OCI-LY3 (cell line): ENCODE results near the gene OTOG.

Experiments
- H2AFZ ChIP-seq: fragments of 200-600, 300-600 bp; shearing (Covaris generic); 2 replicates; pipeline ENCODE4 v1.6.0; 2014; ENCODE audit warnings: antibody characterized with exemption, low read depth, low read length
- H3K27ac ChIP-seq: fragments of 200-600, 300-600 bp; sonication (generic); 2 replicates; pipeline ENCODE4 v1.5.1; 2014; ENCODE audit warnings: mild to moderate bottlenecking, low read length, moderate library complexity, mixed read lengths
- H3K27me3 ChIP-seq: fragments of 200-600, 300-600 bp; sonication (generic); 2 replicates; pipeline ENCODE4 v1.6.1; 2014; ENCODE audit warnings: low read depth, low read length, mixed read lengths
- H3K36me3 ChIP-seq: fragments of 200-600, 300-600 bp; sonication (generic); replicated peaks from 2 replicates; pipeline ENCODE3; 2014; ENCODE audit warnings: low read depth, low read length, mixed read lengths
- H3K4me1 ChIP-seq: fragments of 300-600, 200-600 bp; sonication (generic); 2 replicates; pipeline ENCODE4 v1.6.1; 2014; ENCODE audit warnings: low read length, mixed read lengths
- H3K4me2 ChIP-seq: fragments of 200-600, 300-600 bp; sonication (generic); 2 replicates; pipeline ENCODE4 v1.6.1; 2014; ENCODE audit warnings: low read length, mixed read lengths
- H3K4me3 ChIP-seq: fragments of 300-600, 200-600 bp; sonication (generic); 2 replicates; pipeline ENCODE4 v1.5.1; 2014; ENCODE audit warnings: antibody characterized with exemption, mild to moderate bottlenecking, low read length, moderate library complexity
- H3K79me2 ChIP-seq: fragments of 300-600, 200-600 bp; shearing (Covaris generic); 2 replicates; pipeline ENCODE4 v1.6.1; 2014; ENCODE audit warnings: mild to moderate bottlenecking, low read length, mixed read lengths
- H3K9ac ChIP-seq: fragments of 300-600, 200-600 bp; shearing (Covaris generic); 2 replicates; pipeline ENCODE4 v1.6.0; 2014; ENCODE audit warnings: mild to moderate bottlenecking, low read length, moderate library complexity
- H3K9me3 ChIP-seq: fragments of 200-600, 300-600 bp; shearing (Covaris generic); 2 replicates; pipeline ENCODE4 v1.6.1; 2014; ENCODE audit warnings: low read length, mixed read lengths; ENCODE audit not compliant: insufficient read depth
- H4K20me1 ChIP-seq: fragments of 200-600, 300-600 bp; sonication (generic); 2 replicates; pipeline ENCODE4 v1.6.1; 2016; ENCODE audit warnings: low read length, mixed read lengths; ENCODE audit not compliant: insufficient read depth
- EZH2phosphoT487 ChIP-seq: fragments of 200-600 bp; shearing (Covaris generic); IDR thresholded peaks from 2 replicates; pipeline ENCODE4 v1.6.1; 2018; ENCODE audit warnings: antibody characterized with exemption, mixed run types, low read depth
- TF ChIP-seq, protein P1 (sequence below): fragments of 200-600, 300-600 bp; sonication (generic); IDR thresholded peaks from 2 replicates; pipeline ENCODE4 v1.5.1; 2014; ENCODE audit warnings: antibody characterized with exemption, low read length, low read depth

OTOG gene

DNA sequence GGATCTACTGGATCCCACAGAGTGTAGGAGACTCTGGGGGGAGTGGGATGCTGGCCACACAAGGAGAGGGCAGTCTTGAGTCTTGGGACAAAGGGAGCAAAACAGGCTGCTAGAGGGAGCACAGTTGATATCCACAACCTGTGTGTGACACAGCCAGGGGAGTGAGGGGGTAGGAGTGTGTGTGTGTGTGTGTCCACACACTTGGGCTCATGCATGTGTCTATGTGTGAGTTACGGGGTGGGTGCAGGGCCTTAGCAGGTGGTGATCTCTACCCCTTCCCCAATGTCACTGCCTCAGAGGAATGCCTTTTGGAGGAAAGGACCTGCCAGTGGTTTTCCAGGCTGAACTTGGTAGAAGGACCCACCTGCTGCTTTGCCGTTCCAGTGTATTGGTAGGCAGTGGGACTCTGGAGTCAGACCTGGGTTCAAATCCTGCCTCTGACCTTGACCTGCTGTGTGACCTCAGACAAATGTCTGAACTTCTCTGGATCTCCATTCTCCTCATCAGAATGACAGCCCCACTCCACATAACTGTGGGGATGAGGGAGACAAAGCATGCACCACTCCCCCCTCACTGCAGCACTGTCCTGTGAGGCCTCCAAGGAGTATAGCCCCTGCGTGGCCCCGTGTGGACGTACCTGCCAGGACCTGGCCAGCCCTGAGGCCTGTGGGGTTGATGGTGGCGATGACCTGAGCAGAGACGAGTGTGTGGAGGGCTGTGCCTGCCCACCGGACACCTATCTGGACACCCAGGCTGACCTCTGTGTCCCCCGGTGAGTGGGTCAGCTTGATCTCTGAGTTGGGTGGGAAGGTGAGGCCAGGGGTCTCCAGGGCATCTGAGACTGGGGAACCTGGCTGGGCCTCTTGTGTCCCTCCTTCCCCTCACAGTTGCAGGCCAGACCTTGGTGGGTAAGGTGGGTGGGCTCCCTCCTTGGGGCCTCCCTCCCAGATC, 27.4 kb downstream of the OTOG start:
- Histone ChIP-seq H3K9ac (no peak overlapping the region), H3K4me1 (peaks cover 7% of the 10 kb centered on the region; the same call in 1 of the 2 replicates)

DNA sequence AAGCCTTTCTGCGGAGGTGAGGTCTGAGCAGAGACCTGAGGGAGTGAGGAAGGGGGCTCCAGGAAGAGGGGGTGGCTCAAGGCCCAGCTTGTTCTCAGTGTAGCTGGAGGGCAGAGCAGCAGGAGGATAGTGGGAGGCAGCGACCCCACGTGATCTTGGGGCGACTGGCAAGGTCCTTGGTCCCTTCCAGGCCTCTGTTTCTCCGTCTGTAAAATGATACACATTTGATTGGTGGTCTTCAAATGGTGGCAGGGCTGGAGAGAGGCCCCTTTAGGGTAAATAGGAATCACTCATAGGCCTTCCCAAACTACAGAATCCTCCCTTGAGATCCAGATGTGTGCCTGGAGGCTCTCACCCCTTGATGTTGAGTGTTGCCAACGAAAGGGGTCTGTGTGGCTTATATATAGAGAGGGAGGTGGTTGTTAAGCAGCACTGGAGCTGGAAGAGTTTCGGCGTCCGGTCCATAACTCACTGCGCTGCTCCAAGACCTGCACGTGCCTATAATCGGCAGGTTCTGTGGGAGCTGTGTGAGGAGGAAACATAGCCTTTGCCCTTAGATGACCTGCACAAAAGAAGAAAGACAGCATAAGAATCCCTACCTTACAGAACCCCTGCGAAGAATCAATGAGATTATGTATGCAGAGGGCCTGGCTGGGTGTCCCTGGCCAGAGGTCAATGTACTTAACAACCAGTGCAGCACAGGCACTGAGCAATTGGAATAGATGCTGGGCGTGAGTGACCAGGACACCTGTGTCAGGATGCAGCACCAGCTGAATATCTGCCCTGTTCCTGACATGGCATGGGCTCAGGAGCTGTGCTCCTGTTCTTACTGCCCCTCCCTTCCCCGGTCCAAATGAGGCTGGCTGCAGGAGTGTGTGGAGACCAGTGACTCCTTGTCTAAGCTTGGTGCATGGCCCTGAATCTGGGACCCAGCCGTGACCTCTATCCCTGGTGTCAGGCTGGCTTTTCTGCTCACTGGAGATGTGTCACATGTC, 28.7 kb downstream of the OTOG start:
- no peaks in the 10 kb centered on the region for H3K9me3 ChIP-seq
- TF ChIP-seq EZH2phosphoT487: no peak
- TF ChIP-seq, protein P1, sequence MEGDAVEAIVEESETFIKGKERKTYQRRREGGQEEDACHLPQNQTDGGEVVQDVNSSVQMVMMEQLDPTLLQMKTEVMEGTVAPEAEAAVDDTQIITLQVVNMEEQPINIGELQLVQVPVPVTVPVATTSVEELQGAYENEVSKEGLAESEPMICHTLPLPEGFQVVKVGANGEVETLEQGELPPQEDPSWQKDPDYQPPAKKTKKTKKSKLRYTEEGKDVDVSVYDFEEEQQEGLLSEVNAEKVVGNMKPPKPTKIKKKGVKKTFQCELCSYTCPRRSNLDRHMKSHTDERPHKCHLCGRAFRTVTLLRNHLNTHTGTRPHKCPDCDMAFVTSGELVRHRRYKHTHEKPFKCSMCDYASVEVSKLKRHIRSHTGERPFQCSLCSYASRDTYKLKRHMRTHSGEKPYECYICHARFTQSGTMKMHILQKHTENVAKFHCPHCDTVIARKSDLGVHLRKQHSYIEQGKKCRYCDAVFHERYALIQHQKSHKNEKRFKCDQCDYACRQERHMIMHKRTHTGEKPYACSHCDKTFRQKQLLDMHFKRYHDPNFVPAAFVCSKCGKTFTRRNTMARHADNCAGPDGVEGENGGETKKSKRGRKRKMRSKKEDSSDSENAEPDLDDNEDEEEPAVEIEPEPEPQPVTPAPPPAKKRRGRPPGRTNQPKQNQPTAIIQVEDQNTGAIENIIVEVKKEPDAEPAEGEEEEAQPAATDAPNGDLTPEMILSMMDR: no peak
- no peak overlapping the region for H3K4me2 ChIP-seq
- H4K20me1 ChIP-seq: no peaks in the 10 kb centered on the region
- H3K9ac ChIP-seq: no peak overlapping the region
- peaks cover 7% of the 10 kb centered on the region; the same call in 1 of the 2 replicates for H3K4me1 ChIP-seq
- no peaks in the 10 kb centered on the region for H3K36me3 ChIP-seq
- no peak overlapping the region for H3K4me3 ChIP-seq
- no peak overlapping the region for H3K27ac ChIP-seq
- H3K79me2 ChIP-seq: no peaks in the 10 kb centered on the region
- no peaks in the 10 kb centered on the region for H3K27me3 ChIP-seq
- H2AFZ ChIP-seq: no peak overlapping the region

More for the DNA sequence above, 27.4 kb downstream of the OTOG start:
- no peak for TF ChIP-seq EZH2phosphoT487
- TF ChIP-seq, protein P1: no peak
- Histone ChIP-seq H2AFZ (no peak overlapping the region), H3K79me2 (no peaks in the 10 kb centered on the region), H3K27me3 (no peaks in the 10 kb centered on the region), H3K36me3 (no peaks in the 10 kb centered on the region), H4K20me1 (no peaks in the 10 kb centered on the region), H3K4me2 (no peak overlapping the region), H3K9me3 (no peaks in the 10 kb centered on the region), H3K27ac (no peak overlapping the region), H3K4me3 (no peak overlapping the region)

DNA sequence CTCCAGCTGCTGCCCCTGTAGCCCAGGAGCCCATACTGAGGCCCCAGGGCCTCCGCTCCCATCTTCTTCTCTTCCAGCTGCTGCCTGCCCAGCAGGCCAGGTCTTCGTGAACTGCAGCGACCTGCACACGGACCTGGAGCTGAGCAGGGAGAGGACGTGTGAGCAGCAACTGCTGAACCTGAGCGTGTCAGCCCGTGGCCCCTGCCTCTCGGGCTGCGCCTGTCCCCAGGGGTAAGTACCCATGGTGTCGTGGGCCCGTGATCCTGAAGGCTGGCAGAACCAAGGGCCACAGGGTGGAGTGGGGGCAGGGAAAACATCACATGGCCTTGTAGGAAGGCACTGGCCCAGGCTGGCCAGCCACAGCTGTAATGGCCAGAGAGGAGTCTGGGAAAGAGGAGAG, 31.2 kb downstream of the OTOG start:
- no peaks in the 10 kb centered on the region for H3K27me3 ChIP-seq
- H3K79me2 ChIP-seq: no peaks in the 10 kb centered on the region
- no peak overlapping the region for H3K4me2 ChIP-seq
- H3K9me3 ChIP-seq: no peaks in the 10 kb centered on the region
- no peak overlapping the region for H2AFZ ChIP-seq
- no peak overlapping the region for H3K4me3 ChIP-seq
- no peaks in the 10 kb centered on the region for H3K4me1 ChIP-seq
- TF ChIP-seq, protein P1: no peak
- no peak for TF ChIP-seq EZH2phosphoT487
- H3K36me3 ChIP-seq: no peaks in the 10 kb centered on the region
- no peak overlapping the region for H3K27ac ChIP-seq
- H4K20me1 ChIP-seq: no peaks in the 10 kb centered on the region
- no peak overlapping the region for H3K9ac ChIP-seq

DNA sequence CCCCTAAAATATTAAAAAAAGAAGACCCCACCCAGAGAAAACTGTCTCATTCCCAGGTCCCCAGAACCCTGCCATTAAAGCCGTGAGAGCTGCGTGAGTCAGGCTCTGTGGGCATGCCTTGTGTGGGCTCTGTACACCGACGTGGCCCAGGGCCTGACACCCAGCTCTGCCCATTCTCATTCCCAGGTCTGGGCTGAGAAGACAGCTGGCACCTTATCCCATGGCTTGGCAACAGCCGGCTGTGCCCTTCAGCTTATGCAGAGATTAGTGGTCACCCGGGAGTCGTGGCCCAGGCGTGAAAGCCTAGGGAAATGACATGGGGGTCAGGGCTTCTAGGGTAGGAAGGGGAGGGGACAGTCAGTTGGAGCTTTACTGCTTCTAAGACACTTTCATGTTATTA, 31.9 kb downstream of the OTOG start:
- Histone ChIP-seq H4K20me1 (no peaks in the 10 kb centered on the region), H3K79me2 (no peaks in the 10 kb centered on the region), H3K36me3 (no peaks in the 10 kb centered on the region), H3K9ac (no peak overlapping the region), H3K27ac (no peak overlapping the region), H3K27me3 (no peaks in the 10 kb centered on the region), H2AFZ (no peak overlapping the region), H3K9me3 (no peaks in the 10 kb centered on the region), H3K4me2 (no peak overlapping the region), H3K4me1 (no peaks in the 10 kb centered on the region), H3K4me3 (no peak overlapping the region)
- TF ChIP-seq EZH2phosphoT487: no peak
